Measurements from ENCODE around the gene CSNK1G3. TPM values are rescaled to one million over a fixed set of nuclear protein-coding genes. Genes with fewer than 3 reads are reported as not detected.

CSNK1G3 gene
- total RNA-seq, 1 experiment from 2014 or later, result 48.3 TPM

GRCh38 chr5:123496892-123497291 is 15.1 kb upstream of the CSNK1G3 start:
- Histone ChIP-seq H4K5ac (ENCODE audit: insufficient read length, low read depth, low read length) (no peak overlapping the region), H2BK12ac (ENCODE audit: insufficient read length, low read depth, low read length) (no peak overlapping the region), H2AFZ (ENCODE audit: low read length) (no peak overlapping the region), H3K23me2 (ENCODE audit: insufficient read length, low read depth, low read length, poor library complexity, severe bottlenecking) (no peaks in the 10 kb centered on the region), H2AK5ac (ENCODE audit: insufficient read length, low read length) (no peak overlapping the region), H3K27me3 (ENCODE audit: insufficient read depth, low read length) (no peaks in the 10 kb centered on the region), H3K4me1 (ENCODE audit: insufficient read depth, low read length) (peaks cover 2% of the 10 kb centered on the region; the same call in 1 of the 2 replicates), H3K23ac (ENCODE audit: insufficient read length, low read depth, low read length) (no peak overlapping the region), H2BK20ac (ENCODE audit: low read depth, low read length, poor library complexity, severe bottlenecking) (no peak overlapping the region), H3K14ac (ENCODE audit: insufficient read depth, low read length) (no peak overlapping the region), H3K9ac (ENCODE audit: extremely low read depth, insufficient read length, low read length) (no peak overlapping the region), H3K27ac (ENCODE audit: insufficient read length, low read depth, low read length) (no peak overlapping the region), H4K91ac (ENCODE audit: insufficient read length, low read depth, low read length) (no peak overlapping the region), H2BK5ac (ENCODE audit: insufficient read length, low read length) (no peak overlapping the region), H3T11ph (ENCODE audit: low read length) (no peak overlapping the region), H3K4ac (ENCODE audit: low read depth, low read length) (no peak overlapping the region), H4K20me1 (ENCODE audit: control insufficient read depth, insufficient read depth, insufficient read length) (no peaks in the 10 kb centered on the region), H3K9me3 (ENCODE audit: control insufficient read depth, low read depth, low read length) (no peaks in the 10 kb centered on the region), H3K18ac (ENCODE audit: insufficient read length, low read depth, low read length) (no peak overlapping the region), H3K79me1 (ENCODE audit: insufficient read depth, low read depth, low read length, poor library complexity, severe bottlenecking) (no peaks in the 10 kb centered on the region), H2BK15ac (ENCODE audit: low read depth, low read length) (no peak overlapping the region), H3K56ac (ENCODE audit: insufficient read length, low read depth, low read length) (no peak overlapping the region), H4K8ac (replicated peaks; ENCODE audit: insufficient read length, low read depth, low read length) (no peak overlapping the region), H2BK120ac (ENCODE audit: low read depth, low read length, poor library complexity, severe bottlenecking) (no peak overlapping the region), H3K79me2 (ENCODE audit: insufficient read depth, low read length) (no peaks in the 10 kb centered on the region), H3K4me2 (ENCODE audit: insufficient read depth, insufficient read length, low read length) (no peak overlapping the region)
- Mint-ChIP-seq H3K9me3 (no peaks in the 10 kb centered on the region), H3K27ac (no peak overlapping the region), H3K4me1 (peaks cover 11 to 12% of the 10 kb centered on the region in 2 experiments), H3K27me3 (ENCODE audit: low read depth) (no peaks in the 10 kb centered on the region), H3K4me3 (no peak overlapping the region), H3K36me3 (ENCODE audit: insufficient read depth in 1 of 3, low read depth in 3 of 3) (no peaks in the 10 kb centered on the region)
- no peak for DNase-seq
- TF ChIP-seq CTCF (conservative IDR thresholded peaks at IDR 0.05), result no peak
- WGBS (ENCODE audit: extremely low coverage, insufficient read length, low lambda C conversion rate), result no CpG with 5 or more reads among the region's 3 CpGs

All from H9 (cell line).